CD4-positive, alpha-beta T cell treated with Interleukin-4 for 4 hours (primary cell): ENCODE results near the gene BMPR1A.
A peak's percentile ranks its signal among the peaks of the same experiment; 100 is the strongest.

Experiments
- DNase-seq: peaks from one replicate; pipeline ENCODE4 v3.0.0-alpha.2; 2020

BMPR1A gene

DNA sequence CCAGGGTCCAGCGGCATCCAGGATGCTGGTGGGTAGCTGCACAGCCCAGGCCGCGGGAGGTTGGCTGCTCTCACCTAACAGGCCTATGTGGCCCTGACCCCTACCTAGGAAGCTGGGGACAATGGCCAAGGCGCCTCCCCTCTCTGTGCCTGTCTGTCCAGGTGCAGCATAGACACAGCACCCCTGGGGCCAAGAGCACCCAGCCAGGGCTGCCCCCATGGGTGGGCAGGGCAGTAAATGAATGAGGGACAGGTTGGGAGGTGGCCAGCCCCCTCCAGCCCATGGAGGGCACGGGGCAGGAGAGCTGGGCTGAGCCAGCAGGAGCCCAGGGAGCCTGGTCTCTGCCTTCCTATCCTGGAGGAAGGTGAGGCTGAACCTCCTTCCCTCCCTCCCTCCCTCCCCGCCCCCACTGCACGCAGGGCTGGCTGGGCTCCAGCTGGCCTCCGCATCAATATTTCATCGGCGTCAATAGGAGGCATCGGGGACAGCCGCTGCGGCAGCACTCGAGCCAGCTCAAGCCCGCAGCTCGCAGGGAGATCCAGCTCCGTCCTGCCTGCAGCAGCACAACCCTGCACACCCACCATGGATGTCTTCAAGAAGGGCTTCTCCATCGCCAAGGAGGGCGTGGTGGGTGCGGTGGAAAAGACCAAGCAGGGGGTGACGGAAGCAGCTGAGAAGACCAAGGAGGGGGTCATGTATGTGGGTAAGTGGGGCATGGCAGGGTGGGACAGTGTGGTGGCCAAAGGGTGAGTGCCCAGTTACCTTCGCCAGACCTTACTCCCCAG is 201.9 kb downstream of the BMPR1A start, which contains the start of gene SNCG:
TSS of gene SNCG (plus strand) at position 484 of the 785 bp plus-strand sequence. CDS start at position 583, 99 bp downstream.
- no peak for DNase-seq

GRCh38 chr10:86958901-86959736 is 202.7 kb downstream of the BMPR1A start:
- no peak for DNase-seq

DNA sequence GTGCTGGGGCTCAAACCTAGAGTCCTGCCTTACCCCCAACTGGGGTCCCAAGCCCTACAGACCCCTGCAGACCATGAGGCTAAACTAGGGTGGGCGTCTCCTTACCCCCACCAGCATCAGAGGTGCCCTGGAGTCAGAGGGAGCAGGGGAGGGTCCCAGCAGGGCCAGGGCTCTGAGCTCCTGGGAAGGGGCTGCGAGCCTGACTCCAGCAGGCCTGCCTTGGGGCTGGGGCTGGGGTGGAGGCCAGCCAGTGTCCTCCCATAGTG is 203.3 kb downstream of the BMPR1A start:
- no peak for DNase-seq

GRCh38 chr10:86960003-86960862 is 203.8 kb downstream of the BMPR1A start:
- peak; percentile 33 for DNase-seq

DNA sequence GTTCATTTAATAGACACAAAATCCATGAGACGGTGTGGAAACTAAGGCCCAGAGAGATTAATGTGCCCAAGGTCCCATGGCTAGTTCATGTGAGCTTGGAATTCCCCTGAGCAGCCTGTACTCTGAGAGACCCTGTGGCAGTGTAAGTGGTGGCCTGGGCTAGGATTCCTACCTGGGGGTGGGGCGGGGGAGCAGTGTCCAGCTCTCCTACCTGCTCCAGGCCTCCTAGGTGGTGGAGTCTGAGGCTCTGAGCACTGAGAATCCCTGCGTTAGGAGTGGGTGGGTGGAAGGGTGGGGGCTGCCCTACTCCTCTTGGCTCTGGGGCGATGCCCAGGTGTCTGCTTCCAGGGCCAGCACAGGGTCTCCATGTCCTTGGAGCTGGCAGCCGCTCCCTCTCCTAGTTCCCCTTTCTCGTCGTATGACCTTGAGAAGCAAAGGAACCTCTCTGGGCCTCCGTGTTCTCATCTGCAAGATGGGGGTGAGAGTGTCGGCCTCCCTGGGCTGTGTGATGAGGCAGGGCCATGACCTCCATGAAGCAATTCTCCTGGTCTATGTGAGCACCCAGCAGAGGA is 204.5 kb downstream of the BMPR1A start:
- DNase-seq: no peak

DNA sequence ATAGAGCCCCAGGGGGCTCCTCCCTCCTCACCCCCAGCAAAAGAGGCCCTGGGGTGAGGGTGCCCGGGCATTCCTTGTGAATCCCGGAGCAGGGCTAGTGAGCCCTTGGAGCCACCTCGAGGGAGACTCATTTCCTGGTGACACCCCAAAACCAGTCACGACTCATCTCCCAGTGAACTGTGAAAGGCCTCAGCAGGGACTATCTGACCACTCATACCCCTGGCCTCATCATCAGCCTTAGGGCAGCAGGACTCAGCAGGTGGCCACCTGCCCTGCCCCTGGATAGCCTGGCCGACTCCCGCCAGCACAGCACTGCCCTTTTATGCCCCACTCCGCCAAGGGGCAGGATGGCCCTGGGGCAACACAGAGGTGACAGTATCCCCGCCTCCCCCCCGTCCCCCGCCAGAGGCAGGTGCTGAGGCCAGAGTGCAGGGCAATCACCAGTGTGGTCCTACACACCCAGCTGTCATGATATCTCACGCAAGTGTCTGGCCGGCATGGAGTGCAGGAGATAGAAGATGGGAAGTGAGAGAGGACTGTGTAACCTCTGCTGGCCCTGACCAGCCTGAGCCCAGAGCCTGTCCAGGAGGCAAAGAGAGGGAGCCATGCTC is 205.2 kb downstream of the BMPR1A start:
- no peak for DNase-seq

- DNase-seq: no peak
These were observed 205.9 kb downstream of the BMPR1A start for GRCh38 chr10:86962136-86962980.

- no peak for DNase-seq
These were observed 206.5 kb downstream of the BMPR1A start for GRCh38 chr10:86962981-86963310.

GRCh38 chr10:86963341-86963919 is 207.0 kb downstream of the BMPR1A start:
- DNase-seq: no peak

DNA sequence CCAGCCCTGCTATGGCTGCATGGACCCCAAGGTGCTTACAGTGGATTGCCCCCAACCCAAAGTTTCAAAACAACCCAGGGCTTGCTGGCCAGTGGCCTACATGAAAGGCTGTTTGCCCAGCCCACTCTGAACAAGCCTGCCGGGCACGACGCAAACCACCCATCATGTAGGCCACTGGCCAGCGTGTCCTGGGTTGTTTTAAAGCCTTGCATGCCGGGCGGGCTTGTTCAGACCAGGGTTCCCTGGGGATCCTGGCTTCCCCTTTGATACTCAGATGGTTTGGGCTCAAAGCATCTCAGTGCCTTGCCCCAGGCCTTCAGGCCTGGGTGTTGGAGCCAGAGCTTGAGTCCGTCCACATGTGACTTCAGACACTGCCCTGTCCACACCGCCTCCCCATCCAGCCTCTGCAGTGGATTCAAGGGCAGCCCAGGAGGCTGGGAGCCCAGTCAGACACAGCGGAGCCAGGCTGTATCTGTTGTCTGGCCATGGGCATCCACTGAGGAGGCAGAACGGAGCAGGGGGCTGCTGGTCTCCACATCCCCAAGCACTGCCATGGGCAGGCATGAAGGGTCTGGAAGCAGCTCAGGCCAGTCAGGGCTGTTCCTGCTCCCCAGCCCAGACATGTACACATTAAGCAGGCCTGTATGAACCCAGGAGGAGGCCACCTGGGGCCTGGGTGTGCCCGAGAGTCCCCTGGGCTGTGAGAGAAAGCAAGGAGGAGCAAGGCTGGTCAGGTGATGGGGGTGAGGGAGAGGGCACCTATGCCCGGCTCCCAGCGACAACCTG is 207.8 kb downstream of the BMPR1A start:
- no peak for DNase-seq

DNA sequence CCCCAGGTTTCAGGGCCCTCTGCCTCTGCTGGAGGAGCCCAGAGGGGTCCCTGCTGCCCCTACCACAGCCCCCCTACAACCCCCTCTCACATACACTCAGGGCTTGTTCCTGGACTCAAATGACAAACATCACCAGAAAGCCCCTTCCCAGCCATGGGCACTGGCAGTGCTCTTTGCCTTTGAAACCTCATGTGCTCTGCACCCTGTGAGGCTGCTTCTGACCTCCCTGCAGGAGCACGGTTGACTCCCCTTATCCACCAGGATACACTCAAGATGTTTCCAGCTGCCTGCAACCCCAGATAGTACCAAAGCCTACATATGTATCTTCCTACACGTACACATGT is 208.4 kb downstream of the BMPR1A start:
- no peak for DNase-seq

- DNase-seq: no peak
These were observed 209.7 kb downstream of the BMPR1A start for GRCh38 chr10:86965986-86966654.

DNA sequence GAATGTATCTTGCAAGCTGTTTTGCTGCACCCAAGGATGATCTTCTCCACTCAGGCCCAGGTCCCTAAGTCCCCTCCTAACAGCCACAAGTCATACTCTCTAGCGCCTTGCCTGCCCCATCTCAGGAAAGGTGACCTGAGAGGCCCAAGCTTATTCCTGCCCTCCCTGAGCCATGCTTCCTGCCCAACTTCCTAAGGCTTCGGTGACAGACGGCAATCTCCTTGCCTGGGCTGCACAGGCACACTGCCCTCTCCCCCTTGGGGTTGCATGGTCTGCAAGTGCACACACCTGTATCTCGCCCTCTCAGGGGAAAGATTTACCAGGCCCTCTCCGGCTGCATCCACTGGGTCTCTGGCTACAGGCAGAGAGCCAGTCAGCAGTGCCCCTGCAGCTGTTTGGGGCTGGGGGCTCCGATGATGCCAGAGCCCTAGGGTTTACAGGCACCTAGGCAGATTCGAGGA is 211.1 kb downstream of the BMPR1A start:
- no peak for DNase-seq

DNA sequence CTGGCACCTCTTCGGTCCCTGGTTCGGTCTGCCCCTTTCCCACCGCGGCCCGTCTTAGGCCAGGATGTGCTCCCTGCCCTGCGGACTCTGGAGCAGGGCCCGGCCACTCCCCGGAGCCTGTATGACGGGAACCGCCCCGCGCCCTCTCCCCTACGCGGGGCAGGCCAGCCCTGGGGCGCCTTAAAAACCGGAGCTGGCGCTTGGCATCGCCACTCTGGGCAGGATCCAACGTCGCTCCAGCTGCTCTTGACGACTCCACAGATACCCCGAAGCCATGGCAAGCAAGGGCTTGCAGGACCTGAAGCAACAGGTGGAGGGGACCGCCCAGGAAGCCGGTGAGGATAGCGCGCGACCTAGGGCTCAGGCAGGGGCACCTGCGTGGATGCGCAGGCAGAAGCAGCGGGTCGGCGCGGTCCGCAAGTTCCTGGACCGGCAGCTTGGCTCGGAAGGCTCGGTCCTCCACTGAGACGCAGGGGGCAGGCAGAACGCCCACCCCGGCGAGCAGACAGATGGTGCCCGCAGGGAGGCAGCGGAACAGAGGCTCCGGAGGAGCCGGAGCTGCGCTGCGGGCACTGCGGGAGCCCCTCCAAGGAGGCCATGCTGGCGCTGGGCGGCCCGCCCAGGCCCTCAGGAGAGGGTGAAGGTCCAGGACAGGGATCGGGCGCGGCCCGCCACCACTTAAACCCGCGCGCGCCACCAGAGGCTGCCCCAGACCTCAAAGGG is 212.0 kb downstream of the BMPR1A start, which contains the start of gene ADIRF:
TSS of gene ADIRF (plus strand) at position 212 of the 723 bp plus-strand sequence. CDS start at position 275, 63 bp downstream.
- DNase-seq: no peak

DNA sequence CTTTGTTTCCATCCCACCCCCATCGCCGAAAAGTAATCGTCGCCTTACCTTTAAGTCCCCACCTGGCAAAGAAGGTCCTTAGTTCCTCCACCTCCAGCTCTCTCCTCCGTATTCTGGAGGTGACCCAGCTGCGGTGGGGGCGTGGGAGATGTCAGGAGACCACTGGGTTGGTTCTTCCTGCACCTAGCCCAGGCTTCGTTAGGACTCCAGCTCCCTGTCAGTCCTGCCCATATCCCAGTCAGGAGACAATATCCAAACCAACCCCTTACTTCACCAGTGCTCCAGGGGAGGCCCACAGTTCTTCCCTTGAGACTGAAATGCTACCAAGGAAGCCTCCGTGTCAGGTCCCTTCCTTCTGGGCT is 212.6 kb downstream of the BMPR1A start:
- no peak for DNase-seq

- no peak for DNase-seq
These were observed 213.1 kb downstream of the BMPR1A start for GRCh38 chr10:86969421-86970041.

GRCh38 chr10:86970162-86970981 is 214.0 kb downstream of the BMPR1A start:
- DNase-seq: no peak

- no peak for DNase-seq
These were observed 214.5 kb downstream of the BMPR1A start for GRCh38 chr10:86970982-86971231.
